Fibroblast of the aortic adventitia (primary cell): ENCODE data around the gene OR4D5. TPM values are rescaled to one million over a fixed set of nuclear protein-coding genes. Genes with fewer than 3 reads are reported as not detected.

Experiments used
- DNase-seq: peaks from one replicate; pipeline ENCODE4 v3.0.0-alpha.2; 2010; ENCODE audit warnings: low read depth
- H3K4me3 ChIP-seq: 2 replicates; pipeline ENCODE4 v1.5.1; 2011; ENCODE audit warnings: low read depth, mild to moderate bottlenecking, control low read depth, low read length, moderate library complexity
- CTCF ChIP-seq: IDR thresholded peaks from 2 replicates; pipeline ENCODE4 v1.5.1; 2011; ENCODE audit warnings: mild to moderate bottlenecking, low read length, control low read depth, inconsistent platforms; ENCODE audit not compliant: insufficient read depth
- total RNA-seq: library from RNA; depleted of rRNA; stranded (reverse); fragments of >200 nt; gene quantifications from 2 replicates; pipeline ENCODE4 v1.2.3, GENCODE V29; 2012; ENCODE audit warnings: low replicate concordance

The OR4D5 gene
- not detected in 2 replicates for total RNA-seq

GRCh38 chr11:123939317-123939716, at the start of gene OR4D5:
OR4D5 (plus strand) TSS chr11:123939617; CDS start chr11:123939617, 0 bp downstream.
- DNase-seq, result no peak
- H3K4me3 ChIP-seq, result no peak within 1 kb of the TSS
- TF ChIP-seq CTCF, result no peak

- no peak for DNase-seq
- no peak for TF ChIP-seq CTCF
- no peak overlapping the region for H3K4me3 ChIP-seq
Measured at GRCh38 chr11:123892031-123892430, 47.4 kb upstream of the OR4D5 start.

- no peak overlapping the region for H3K4me3 ChIP-seq
Measured at GRCh38 chr11:123899792-123900191, 39.6 kb upstream of the OR4D5 start.

GRCh38 chr11:123901867-123902266, 37.5 kb upstream of the OR4D5 start, which contains the start of gene OR8D4:
OR8D4 (plus strand) TSS chr11:123902167; CDS start chr11:123906432, 4,265 bp downstream.
- no peak for TF ChIP-seq CTCF
- DNase-seq, result no peak
- no peak within 1 kb of the TSS for H3K4me3 ChIP-seq

More at GRCh38 chr11:123899792-123900191, 39.6 kb upstream of the OR4D5 start:
- TF ChIP-seq CTCF, result no peak
- no peak for DNase-seq

- no peak for TF ChIP-seq CTCF
- H3K4me3 ChIP-seq, result no peak overlapping the region
- DNase-seq, result no peak
Measured at GRCh38 chr11:123903932-123904331, 35.5 kb upstream of the OR4D5 start.

GRCh38 chr11:123904932-123905331, 34.5 kb upstream of the OR4D5 start:
- no peak for DNase-seq
- no peak overlapping the region for H3K4me3 ChIP-seq
- no peak for TF ChIP-seq CTCF

GRCh38 chr11:123905826-123906225, 33.6 kb upstream of the OR4D5 start:
- H3K4me3 ChIP-seq, result no peak overlapping the region
- no peak for TF ChIP-seq CTCF
- DNase-seq, result no peak
